K562 (cell line): ENCODE data around the gene E2F1. TPM values are rescaled to one million over a fixed set of nuclear protein-coding genes. Genes with fewer than 3 reads are reported as not detected.

Source experiments
- ERF ChIP-seq: fragments of 450-650 bp; formaldehyde crosslinking; IDR thresholded peaks from 2 replicates; pipeline ENCODE4 v1.4.0; 2020; ENCODE audit warnings: mild to moderate bottlenecking, mixed read lengths
- PCBP1 ChIP-seq: fragments of 200-400 bp; formaldehyde crosslinking; IDR thresholded peaks from 2 replicates; pipeline ENCODE4 v1.6.1; 2018; ENCODE audit warnings: mild to moderate bottlenecking, low read depth, low read length; ENCODE audit not compliant: poor library complexity, severe bottlenecking
- RBFOX2 ChIP-seq: fragments of 200-400 bp; formaldehyde crosslinking; IDR thresholded peaks from 2 replicates; pipeline ENCODE4 v1.6.1; 2017; ENCODE audit warnings: low read depth, mild to moderate bottlenecking, low read length, moderate library complexity
- polyA plus RNA-seq, 8 experiments: library from polyadenylated mRNA; depleted of rRNA in 4 of 8; stranded (reverse) in 5 of 8; unstranded in 3 of 8; fragments of >200 nt; fragmentation: Nextera tagmentation in 2 of 8; fragmentation: Illumina TruSeq in 1 of 8; extraction: Ambion mirVana in 2 of 8; extraction: Trizol in 1 of 8; gene quantifications; 2 replicates each; pipeline versions ENCODE4 v1.2.1 to v1.2.3, GENCODE V29; 2011 to 2014; ENCODE audit warnings: inconsistent platforms in 1 of 8, missing spikeins in 1 of 8
- total RNA-seq, 7 experiments: library from RNA; depleted of rRNA in 6 of 7; stranded (reverse); fragments of >200 nt in 6 of 7; fragmentation: Illumina TruSeq in 2 of 7; extraction: Trizol in 2 of 7; gene quantifications; 2 replicates each; pipeline versions ENCODE4 v1.2.1 to v1.2.3, GENCODE V29; 2011 to 2021; ENCODE audit warnings: low replicate concordance in 1 of 7
- TF ChIP-seq, protein P1 (sequence below), 2 experiments: fragments of 450-650 bp; formaldehyde crosslinking in 1 of 2; IDR thresholded peaks; 2 replicates each; pipeline versions ENCODE4 v1.4.0 to v1.6.1; 2014 to 2020; ENCODE audit warnings: mild to moderate bottlenecking in 2 of 2, borderline replicate concordance in 1 of 2, low read depth in 1 of 2
- TF ChIP-seq, protein P2 (sequence below): fragments of 250-450 bp; sonication (Bioruptor Pico); IDR thresholded peaks from 2 replicates; pipeline ENCODE4 v1.8.0; 2021; ENCODE audit warnings: borderline replicate concordance, mild to moderate bottlenecking, moderate library complexity; ENCODE audit not compliant: poor library complexity, severe bottlenecking
- TF ChIP-seq, protein P3 (sequence below), 2 experiments: fragments of 450-650 bp in 1 of 2; sonication (generic) in 1 of 2; formaldehyde crosslinking in 1 of 2; IDR thresholded peaks; 2 replicates each; pipeline versions ENCODE4 v1.7.1 to v1.9.0; 2016 to 2022; ENCODE audit warnings: inconsistent platforms in 1 of 2, mild to moderate bottlenecking in 1 of 2, missing genetic modification reagents in 1 of 2

Gene E2F1
- total and polyA plus RNA-seq, 9 of the 15 experiments (the other 6 are each of a cell fraction or from before 2014, with no cell fraction given) = 0.14 to 30.6 (median 13.1) TPM

DNA sequence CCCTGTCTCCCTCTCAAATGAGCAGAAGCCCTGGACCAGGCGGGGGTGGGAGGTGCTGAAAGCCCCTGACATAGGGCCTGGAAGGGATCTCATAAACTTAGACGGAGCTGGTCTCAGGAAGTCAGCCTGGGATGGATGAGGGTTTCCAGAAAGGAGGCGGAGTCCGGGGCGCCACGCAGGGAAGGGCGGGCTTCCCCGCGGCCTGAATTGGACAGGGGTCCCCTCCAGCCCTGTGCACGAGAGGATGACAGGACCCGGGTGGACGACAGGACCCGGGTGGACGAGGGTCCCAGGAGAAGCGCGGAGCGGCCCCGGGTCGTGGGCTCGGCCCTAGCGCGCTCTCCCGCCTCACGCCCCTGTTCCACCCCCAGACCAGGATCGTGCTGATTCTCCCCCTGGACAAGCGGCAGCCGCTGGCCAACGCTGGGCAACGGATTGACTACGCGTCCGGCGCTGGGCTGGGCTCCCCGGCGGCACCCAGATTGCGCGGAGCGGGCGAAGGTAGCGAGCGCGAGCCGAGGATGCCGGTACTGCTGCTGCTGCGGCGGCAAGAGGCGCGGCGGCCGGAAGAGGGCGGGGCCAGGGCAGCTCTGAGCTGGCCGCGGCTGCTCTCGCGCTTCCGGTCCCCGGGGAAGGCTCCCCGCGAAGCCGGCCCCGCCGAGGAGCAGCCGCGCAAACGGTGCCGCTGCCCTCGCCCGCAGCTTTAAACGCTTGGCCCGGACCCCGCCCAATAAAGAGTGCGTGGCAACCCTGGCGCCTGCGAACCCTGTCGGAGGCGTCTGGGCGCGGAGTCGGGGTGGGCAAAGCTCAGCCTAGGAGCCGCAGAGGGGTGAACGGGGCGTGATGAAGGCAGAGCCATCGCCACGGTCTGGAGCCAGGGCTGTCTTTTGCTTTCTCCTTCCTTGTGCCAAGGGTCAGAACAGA, 22.8 kb downstream of the E2F1 start (continued):
- TF ChIP-seq, protein P1, sequence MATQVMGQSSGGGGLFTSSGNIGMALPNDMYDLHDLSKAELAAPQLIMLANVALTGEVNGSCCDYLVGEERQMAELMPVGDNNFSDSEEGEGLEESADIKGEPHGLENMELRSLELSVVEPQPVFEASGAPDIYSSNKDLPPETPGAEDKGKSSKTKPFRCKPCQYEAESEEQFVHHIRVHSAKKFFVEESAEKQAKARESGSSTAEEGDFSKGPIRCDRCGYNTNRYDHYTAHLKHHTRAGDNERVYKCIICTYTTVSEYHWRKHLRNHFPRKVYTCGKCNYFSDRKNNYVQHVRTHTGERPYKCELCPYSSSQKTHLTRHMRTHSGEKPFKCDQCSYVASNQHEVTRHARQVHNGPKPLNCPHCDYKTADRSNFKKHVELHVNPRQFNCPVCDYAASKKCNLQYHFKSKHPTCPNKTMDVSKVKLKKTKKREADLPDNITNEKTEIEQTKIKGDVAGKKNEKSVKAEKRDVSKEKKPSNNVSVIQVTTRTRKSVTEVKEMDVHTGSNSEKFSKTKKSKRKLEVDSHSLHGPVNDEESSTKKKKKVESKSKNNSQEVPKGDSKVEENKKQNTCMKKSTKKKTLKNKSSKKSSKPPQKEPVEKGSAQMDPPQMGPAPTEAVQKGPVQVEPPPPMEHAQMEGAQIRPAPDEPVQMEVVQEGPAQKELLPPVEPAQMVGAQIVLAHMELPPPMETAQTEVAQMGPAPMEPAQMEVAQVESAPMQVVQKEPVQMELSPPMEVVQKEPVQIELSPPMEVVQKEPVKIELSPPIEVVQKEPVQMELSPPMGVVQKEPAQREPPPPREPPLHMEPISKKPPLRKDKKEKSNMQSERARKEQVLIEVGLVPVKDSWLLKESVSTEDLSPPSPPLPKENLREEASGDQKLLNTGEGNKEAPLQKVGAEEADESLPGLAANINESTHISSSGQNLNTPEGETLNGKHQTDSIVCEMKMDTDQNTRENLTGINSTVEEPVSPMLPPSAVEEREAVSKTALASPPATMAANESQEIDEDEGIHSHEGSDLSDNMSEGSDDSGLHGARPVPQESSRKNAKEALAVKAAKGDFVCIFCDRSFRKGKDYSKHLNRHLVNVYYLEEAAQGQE (IDR thresholded peaks at IDR 0.05; ENCODE audit: borderline replicate concordance) = peak; percentile 70
- TF ChIP-seq, protein P1 (CRISPR knock-in tag; IDR thresholded peaks at IDR 0.05; ENCODE audit: low read depth) = peak; percentile 74; the same call in 1 of the 2 replicates
- TF ChIP-seq RBFOX2 = peak; percentile 95
- peak; percentile 78 for TF ChIP-seq PCBP1
- TF ChIP-seq, protein P2, sequence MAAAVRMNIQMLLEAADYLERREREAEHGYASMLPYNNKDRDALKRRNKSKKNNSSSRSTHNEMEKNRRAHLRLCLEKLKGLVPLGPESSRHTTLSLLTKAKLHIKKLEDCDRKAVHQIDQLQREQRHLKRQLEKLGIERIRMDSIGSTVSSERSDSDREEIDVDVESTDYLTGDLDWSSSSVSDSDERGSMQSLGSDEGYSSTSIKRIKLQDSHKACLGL (CRISPR knock-in tag) = no peak
- TF ChIP-seq, protein P3, sequence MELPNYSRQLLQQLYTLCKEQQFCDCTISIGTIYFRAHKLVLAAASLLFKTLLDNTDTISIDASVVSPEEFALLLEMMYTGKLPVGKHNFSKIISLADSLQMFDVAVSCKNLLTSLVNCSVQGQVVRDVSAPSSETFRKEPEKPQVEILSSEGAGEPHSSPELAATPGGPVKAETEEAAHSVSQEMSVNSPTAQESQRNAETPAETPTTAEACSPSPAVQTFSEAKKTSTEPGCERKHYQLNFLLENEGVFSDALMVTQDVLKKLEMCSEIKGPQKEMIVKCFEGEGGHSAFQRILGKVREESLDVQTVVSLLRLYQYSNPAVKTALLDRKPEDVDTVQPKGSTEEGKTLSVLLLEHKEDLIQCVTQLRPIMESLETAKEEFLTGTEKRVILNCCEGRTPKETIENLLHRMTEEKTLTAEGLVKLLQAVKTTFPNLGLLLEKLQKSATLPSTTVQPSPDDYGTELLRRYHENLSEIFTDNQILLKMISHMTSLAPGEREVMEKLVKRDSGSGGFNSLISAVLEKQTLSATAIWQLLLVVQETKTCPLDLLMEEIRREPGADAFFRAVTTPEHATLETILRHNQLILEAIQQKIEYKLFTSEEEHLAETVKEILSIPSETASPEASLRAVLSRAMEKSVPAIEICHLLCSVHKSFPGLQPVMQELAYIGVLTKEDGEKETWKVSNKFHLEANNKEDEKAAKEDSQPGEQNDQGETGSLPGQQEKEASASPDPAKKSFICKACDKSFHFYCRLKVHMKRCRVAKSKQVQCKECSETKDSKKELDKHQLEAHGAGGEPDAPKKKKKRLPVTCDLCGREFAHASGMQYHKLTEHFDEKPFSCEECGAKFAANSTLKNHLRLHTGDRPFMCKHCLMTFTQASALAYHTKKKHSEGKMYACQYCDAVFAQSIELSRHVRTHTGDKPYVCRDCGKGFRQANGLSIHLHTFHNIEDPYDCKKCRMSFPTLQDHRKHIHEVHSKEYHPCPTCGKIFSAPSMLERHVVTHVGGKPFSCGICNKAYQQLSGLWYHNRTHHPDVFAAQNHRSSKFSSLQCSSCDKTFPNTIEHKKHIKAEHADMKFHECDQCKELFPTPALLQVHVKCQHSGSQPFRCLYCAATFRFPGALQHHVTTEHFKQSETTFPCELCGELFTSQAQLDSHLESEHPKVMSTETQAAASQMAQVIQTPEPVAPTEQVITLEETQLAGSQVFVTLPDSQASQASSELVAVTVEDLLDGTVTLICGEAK (IDR thresholded peaks at IDR 0.05) = peak; percentile 93
- TF ChIP-seq, protein P3 (CRISPR knock-in tag; IDR thresholded peaks at IDR 0.05) = no peak
- peak; percentile 73; the same call in 1 of the 2 replicates for TF ChIP-seq ERF (CRISPR knock-in tag)
